Measurements from ENCODE around the gene ACSL6.

The ACSL6 gene

DNA sequence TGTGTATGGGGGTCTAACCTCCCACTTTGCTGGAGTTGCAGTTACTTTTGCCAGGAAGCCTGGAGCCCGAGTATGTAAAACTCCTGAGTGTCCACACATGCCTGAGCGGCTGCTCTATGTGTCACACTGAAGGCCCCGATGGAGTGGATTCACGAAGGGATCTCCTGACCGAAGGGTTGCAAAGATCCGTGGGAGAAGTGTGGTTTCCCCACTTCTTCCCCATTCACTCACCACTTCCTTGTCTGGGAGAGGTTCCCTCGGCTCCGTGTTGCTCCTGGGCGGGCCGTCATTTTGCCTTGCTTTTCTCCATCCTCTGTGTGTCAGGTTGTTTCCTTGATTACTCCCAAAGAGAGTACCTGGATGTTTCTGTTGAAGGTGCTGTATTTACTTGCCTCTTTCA is 32.7 kb upstream of the ACSL6 start:
- no peak for DNase-seq

DNA sequence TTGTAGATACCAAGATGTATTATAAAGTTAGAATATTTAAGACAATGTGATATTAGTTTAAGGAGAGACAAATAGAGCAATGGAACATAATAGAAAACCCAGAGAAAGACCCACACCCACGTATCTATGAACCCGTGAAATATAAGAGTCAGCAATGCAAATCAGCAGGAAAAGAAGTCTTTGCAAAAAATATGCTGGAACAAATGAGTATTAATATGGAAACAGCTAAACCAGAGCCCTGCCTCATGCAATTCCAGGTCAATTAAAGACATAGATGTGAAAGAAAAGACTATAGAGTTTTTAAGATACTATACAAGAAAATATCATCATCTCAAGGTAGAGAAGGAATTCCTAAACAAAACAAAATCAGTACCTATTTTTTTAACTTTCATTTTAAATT is 25.9 kb upstream of the ACSL6 start:
- DNase-seq, result no peak

DNA sequence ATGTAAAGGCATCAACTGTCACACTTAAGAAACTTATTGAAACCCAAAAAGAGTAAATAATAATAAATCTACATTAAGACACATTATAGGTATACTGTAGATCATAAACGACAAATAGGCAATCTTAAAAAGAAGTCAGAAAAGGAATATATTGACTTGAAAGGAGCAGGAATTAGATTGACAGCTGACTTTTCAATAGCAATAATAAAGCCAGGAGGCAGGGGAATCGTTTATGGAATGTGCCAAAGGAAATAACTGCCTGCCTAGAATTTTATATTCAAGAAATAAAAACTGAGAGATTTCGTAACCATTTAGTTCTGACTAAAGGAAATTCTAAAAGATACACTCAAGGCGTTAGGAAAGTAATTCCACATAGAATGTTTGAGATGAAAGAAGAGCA is 21.7 kb upstream of the ACSL6 start:
- DNase-seq, result no peak

DNA sequence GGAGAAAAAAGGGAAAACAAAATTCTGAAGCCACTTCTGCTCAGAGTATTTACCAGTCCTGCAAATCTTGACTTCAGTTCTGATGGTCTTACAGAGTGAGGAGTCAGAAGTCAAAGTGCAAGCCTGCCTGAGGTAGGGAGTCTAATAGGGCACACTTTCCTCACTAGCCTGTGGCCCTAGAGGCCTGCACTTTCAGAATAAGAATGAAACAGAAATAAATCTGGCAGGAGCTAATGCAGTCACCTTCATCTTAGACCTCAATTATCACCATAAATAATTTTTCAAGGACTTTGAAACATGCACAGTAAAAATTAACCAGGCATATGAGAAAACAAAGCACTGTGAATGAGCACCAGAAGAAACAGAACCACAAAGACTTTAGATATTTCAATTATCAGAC is 20.7 kb upstream of the ACSL6 start:
- no peak for DNase-seq

DNA sequence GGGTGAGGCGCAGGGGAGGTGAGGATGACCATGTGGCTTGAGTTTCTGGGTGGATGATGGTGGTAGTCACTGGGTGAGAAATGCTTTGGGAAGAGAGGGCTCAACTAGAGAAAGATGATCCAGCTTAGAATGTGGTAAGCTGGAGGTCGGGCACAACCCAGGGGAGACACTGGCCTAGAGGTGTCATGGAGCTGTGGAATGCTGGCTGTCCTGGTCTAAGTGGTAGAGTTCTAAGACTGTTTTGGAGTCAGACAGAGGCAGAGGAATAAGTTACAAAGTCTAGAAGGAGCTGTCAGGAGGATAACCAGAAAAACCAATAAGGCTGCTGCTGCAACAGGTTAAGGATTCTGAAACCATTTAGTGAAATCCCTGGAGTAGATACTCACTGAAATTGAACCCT is 19.2 kb upstream of the ACSL6 start:
- no peak for DNase-seq

DNA sequence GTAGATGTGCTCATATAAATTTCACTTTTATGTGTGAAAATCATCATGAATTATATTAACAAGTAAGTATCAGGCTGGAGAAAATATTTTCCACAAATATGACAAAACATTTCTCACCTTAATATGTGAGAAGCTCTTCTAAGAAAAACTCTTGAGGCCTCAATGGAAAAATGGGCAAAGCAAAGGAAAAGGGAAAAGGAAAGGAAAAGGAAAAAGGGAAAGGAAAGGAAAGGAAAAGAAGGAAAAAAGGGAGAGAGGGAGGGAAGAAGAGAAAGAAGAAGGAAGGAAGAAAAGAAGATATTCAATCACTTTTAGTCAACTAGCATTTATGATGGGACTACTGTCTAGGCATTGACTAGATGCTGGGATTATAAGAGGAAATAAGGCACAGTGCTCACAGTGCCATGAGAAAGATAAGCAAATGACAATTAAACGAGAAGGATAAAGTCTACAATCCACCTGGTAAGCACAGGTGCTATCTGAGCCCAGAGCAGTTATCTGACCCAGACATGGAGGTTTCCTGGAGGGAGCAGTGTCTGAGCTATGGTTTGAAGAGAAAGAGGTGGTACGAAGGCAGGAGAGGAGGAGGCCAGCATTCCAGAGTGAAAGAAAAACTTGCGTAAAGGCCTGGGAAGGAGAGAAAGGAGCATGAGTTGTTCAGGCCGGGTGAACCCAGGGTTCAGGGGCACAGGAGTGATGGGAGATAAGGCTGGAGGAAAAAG is 18.3 kb upstream of the ACSL6 start:
- no peak for DNase-seq

DNA sequence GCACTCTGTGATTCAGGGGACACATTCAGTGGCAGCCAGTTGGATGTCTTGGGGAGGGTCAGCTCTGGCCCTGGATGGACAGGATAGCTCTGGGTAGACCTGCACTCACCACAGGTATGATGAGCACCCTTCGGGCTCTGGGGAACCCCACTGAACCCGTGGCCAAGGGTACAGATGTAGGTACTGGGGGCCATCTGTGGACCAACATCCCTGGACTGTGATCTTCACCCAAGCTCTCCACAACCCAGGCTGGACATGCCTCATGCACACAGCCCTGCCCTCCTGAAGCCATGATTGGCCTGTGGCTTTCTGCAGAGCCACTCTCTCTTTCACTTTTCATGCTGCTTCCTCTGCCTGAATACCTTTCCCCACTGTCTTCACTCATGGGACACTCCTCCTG is 15.6 kb upstream of the ACSL6 start:
- DNase-seq, result no peak

DNA sequence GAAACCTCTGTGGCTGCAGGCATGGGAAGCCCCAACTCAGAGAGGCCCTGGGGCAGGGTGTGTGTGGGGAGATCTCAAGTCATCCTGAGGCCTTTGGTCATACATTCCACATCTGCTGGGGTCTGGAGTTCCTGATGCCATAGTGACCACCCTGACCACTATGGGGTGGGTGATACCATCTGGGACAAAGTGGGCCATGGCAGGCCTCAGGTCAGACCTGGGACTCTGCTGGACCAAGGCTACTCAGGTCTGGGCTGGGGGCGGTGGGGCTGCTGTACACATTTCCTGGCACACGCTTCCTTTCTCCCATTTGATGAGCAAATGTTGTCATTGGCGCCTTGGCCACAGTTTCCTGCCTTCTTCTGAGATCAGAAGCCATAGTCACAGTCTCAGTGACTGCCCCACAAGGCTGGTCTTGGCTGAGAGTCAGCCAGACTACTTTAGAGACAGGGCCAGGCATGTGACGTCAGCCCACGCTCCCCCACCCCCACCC is 15.1 kb upstream of the ACSL6 start:
- peak; percentile 43 for DNase-seq

DNA sequence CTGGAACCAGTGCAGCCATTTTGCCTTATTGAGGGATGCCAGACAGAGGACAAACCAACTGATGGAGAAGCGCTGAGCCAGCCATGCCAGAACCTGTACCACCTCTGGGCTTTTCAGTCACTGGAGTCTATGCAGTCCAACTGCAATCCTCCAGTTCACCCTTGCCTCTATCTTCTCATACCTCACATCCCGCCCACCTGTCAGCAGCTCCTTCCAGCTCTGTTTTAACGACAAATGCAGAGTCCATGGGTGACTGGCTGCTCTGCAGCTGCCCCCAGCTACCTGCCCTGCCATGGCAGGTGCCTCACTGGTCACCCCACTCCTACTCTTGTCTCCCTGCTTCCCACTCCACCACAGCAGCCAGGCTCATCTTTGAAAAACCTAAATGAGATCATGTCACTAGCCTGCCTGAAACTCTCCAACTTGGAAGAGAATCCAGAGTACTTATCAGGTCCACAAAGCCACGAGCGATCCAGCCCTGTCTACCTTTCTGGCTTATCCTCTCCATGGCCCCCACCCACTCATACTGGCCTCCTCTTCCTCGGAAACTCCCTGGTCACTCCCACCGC is 14.0 kb upstream of the ACSL6 start:
- DNase-seq, result no peak

DNA sequence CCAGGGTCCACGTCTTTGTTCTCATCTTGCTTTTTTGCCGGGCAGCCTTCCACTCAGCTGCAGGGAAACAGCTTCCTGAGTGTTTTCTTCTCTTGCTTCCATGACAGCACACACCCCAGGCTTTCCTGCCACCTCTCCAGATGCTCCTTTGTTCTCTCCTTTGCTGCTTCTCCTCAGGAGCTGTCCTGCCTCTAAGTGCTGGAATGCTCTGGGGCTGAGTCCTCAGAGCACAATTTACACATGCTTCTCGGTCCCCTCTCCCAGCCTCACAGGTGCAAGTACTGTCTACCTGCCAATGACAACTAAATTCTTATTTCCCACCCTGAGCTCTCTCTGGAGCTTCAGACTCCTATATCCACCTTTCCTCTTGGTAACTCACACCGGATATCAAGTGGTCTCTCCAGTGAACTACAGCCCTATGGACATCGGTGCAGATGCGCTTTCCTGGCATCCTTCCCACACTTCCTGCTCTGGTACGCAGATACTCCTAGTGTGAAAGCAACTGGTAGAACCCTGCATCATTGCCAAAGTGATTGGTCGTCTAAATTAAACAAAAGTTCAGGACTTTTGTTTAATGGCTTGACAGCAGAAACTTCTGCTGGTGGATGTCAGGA is 13.4 kb upstream of the ACSL6 start:
- DNase-seq, result no peak

DNA sequence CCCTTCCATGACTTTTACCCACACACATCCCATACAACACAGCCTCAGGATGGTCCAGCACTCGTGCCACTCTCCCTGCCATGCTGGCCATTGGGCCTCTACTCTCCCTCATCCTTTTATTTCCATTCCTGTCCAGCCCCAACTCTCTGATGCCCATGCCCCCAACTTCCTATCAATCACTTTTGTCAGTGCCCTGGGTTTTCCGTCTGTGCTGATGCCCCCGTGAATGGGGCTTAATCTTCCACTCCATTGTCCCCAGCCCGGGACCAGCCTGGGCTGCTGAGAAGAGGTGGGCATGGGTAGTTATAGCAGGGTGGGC is 12.6 kb upstream of the ACSL6 start:
- DNase-seq, result no peak

DNA sequence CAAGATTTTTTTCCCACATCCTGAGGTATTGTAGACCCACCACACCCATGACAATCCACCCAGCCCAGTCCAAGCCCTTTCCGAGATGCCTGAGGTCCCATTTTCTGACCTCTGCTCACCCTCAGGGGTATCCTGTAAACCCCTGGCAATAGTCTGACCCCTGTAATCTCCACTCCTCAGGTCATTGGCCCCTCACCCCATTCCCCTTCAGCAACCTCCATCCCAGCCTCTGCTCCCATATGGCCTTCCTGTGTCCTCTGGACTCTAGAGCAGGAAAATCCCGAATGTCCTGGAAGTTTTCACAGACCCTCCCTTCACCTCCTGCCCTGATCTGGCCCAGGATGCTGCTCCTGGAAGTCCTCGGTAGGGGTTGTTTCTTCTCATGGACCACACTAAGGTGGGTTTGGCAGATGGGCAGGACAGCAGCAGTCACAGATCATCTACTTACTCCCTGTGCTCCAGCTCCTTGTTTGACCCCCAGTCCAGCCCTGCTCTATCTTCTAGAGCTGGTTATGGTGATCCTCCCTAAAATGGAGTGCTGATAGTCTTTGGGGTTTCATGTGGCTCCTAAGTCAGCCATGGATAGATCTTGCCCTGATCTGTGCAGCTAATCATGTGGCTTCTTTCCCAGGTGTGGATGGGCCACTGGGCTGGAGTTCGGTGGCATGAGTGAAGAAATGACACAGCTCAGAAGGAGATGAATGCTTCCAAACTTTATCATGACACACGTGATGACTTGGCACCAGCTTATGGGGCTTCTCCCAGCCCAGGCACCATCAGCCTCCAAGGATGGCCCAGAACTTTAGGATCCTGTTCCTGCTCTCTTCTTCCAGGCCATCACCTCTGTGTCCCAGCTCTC is 12.0 kb upstream of the ACSL6 start:
- DNase-seq, result no peak

DNA sequence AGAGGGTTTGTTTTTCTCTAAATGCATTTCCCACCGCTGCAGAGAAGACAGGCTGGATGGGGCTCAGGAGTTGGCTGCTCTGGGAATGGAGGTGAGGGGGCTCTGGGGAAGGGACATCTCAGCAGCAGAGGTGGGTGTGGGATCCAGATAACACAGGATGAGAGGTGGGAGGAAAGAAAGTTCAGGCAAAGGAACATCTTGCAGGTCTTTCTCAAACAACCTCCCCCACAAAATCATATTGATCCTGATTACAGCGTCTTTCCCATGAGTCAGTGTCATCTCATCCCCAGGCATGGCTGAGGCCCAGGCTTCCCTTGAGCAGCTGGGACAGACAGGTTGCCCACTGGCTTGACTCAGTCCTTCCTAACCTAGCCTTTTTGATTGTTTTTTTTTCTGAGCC is 11.3 kb upstream of the ACSL6 start:
- DNase-seq, result no peak

DNA sequence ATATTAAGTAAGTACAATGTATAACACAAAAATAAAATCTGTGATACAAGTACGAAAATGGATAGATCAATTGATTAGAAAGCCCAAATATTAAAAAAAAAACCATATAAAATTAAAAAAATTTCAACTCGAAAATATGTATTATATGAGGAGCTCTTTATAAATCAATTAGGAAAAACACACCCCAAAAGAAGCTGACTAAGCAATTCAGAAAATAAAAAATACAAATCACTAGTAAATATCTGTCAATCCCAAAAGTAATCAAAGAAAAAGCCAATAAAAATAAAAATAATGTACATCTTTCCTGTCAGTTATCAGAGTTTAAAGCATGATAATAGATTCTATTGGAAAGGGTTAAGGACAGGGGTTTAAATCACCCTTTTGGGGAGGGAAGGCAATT is 10.2 kb upstream of the ACSL6 start:
- DNase-seq, result no peak

DNA sequence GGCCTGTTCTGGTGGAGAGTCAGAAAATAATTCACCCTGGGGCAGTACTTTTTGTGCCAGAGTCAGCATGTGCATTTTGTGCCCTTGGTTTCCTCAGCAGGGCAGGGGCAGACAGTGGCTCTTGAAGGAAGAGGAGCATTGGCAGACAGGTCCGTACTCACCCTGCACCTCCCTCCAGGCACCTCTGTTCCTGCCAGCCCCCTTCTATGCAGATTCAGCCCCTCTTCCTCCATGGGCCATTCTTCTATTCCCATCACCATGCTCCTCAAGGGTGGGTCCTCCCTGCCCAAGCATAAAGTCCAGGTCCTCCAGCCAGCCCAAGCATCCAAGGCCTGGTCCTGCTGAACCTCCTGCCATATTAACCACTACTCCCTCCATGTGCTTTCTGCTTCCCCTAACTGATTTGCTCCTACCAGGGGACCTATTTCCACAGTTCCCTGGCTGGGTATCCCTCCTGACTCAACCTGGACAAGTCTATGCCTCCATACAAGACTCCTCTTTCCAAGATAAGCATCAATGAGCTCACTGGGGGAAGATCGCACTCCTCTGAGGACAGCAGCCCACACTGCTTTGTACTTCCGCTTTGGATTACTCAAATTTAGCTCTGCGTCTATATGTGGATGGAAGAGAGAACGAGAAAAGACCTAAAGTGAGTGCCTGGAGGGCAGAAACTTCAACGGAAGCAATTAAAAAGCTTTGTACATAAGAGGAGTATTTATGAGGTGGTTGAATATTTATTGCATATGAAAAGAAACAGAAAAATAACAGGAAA is 9.3 kb upstream of the ACSL6 start:
- DNase-seq, result no peak

DNA sequence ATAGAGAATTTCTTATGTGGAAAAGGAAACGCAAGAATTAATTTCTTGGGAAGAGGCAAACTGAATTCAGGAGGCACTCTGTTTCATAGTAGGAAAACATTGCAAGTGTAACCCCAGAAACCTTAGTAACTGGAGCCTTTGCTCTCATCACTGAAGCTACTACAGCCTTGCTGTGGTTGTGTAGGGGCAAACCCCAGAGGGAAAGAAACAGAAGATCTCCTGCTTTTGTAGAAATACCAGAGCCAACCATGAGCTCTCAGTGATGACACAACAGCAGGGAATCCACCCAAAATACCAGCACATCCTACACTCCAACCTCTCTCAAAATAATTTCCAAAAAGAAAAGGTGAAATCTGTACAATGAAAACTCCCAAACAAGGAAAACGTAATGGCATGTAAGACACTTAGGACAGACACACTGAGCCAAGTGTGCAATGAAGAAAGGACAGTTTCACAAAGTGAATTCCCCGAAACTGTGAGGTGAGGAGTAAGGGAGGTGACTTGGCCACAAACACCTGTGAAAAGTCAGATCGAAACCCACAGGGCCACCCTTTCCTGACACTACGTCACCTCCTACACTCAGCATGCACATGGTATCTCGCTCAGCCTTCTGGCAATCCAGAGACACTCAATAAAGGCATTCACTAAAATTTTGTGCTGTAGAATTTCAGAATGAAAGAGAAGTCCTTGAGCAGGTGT is 8.5 kb upstream of the ACSL6 start:
- peak; percentile 63 for DNase-seq

DNA sequence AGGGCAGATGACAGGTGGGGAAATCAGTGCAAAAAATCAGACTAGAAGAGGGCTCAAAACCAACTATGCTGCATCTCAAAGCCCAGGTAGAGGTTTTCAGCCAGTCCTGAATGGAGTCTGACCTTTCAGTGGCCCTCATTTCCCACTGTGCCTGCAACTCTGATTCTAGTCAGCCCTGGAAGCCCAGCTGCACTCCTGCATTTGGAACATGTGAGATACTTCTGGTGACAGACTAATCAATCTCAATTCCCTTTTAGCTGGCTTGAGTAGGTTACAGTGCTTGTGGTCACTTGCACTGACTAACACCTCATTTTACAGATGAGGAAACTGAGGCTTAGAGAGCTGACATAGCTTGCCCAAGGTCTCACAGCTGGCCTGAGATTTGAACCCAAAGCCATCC is 7.9 kb upstream of the ACSL6 start:
- DNase-seq, result no peak

DNA sequence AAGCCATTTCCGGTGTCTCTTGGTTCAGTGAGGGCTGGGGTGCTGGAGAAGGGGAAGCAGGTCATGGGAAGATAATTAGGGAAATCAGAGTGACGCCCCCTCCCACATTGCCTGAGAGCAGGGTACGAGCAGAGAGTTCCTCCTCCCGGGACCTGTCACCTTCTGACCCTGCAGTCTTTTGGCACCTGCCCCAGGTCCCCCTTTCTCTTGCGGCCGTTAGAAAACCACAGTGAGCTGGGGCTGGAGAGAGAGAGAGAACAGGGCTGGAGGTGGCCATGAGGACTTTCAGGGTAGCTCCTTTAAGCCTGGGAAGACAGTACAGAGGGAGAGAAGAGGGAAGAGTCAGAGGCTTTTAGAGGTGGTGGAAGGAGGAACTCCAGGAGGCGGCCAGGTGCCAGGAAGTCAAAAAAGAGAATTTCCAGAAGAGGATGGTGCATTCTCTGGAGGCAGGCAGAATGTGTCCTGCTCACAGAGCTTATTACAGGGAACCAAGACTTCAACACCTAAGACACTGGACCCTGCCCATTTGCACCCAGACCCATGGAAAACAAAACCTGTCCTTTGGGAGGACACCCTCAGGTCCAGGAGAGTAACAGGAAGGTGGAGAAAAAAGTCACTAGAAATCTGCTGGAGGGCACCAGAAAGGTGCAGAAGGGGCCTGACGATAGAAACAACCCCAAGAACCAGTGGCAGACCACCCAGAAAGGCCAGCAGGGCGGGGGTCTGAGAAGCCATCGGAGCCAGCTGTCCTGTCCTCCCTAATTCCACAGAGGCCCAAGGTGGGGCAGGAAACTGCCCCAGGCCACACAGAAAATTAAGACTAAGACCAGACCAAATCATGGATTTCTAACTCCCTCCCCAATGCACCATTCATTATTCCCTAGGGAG is 6.5 kb upstream of the ACSL6 start:
- DNase-seq, result no peak

DNA sequence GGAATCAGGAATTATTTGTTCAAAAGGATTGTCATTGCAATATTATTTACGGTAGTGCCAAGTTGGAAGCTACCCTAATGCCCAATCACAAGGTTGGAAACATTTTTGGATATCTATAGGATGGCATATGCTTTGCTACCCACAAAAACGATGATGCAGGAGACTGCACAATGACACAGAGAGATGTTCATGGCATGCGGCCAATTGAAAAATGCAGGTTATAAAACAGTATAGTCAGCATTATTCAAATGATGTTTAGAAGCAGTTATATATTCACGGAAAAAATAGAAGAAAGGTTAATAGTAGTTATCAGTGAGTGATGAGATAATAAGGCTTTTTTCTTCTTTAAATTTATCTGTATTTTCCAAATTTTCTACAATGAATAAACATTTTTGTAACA is 5.9 kb upstream of the ACSL6 start:
- no peak for DNase-seq

DNA sequence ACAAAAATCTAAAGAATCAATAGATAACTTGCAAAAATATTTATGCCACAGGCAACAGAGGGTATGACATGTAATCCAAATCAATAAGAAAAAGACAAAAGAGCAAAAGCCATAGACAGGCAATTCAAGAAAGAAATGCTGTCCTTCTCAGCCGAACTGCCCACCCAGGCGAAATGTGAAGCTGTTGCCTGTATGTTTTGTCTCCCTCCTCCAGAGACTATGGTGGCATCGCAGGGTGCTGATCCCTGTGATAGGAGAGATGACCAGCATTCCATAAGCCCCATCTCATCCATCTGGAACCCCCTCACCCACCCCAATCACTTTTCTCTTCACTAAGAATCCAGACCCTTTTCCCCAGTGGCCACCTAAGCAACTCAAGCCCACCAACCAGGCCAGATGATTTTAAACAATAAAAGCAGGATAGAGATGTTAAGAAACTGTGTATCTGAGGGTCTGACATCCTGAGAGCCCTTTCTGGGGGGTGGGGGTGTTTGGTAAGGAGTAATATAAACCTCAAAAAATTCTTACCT is 5.3 kb upstream of the ACSL6 start:
- no peak for DNase-seq

DNA sequence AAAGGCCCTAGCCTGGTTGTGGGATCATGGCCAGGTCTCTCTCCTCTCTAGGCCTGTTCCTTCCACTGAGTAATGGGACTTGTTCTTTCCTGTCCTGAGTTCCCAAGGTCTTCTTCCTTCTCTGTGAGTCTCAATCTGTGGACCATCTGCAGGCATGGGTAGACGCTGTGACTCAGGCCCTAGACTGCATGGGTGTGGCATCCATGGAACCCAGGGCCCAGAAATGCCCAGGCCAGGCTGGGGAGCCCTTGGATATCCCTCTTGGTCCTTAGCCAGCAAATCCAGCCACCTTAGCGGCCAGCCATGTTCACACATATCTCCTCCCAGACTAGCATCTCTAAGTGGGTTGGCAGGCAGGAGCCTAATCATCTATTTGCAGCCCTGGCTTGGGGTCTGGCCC is 2.3 kb upstream of the ACSL6 start:
- no peak for DNase-seq

All from activated CD8-positive, alpha-beta memory T cell treated with anti-CD3 and anti-CD28 coated beads, Interleukin-2, amount 50 U/mL, for 4 hours (primary cell).